ENCODE data around the gene ARHGEF28. TPM values are rescaled to one million over a fixed set of nuclear protein-coding genes. Genes with fewer than 3 reads are reported as not detected.

ARHGEF28 gene
- total RNA-seq, 4 donors from 2014 or later, result 16.9 to 29.7 (median 25.7) TPM

GRCh38 chr5:73826301-73827105 is 200.5 kb downstream of the ARHGEF28 start:
- no peaks in the 10 kb centered on the region for H3K36me3 ChIP-seq
- H3K4me1 ChIP-seq, result peaks cover 0 to 11% (median 0%) of the 10 kb centered on the region in 3 donors
- no peak overlapping the region for H3K4me3 ChIP-seq
- H3K27me3 ChIP-seq, result no peaks in the 10 kb centered on the region
- H3K27ac ChIP-seq, result peak overlapping the region in 1 of 4 donors; percentile 28
- no peaks in the 10 kb centered on the region for H3K9me3 ChIP-seq
- TF ChIP-seq EP300 (IDR thresholded peaks at IDR 0.05), result no peak
- no peak for TF ChIP-seq CTCF (IDR thresholded peaks at IDR 0.05)
- no peak for TF ChIP-seq POLR2AphosphoS5 (IDR thresholded peaks at IDR 0.05)
- ATAC-seq, result no peak
- WGBS, 2 donors (ENCODE audit: low coverage in 1 of 2), result 25 to 38% methylated on average over 4 of the region's 7 CpGs

GRCh38 chr5:73827106-73827450 is 201.1 kb downstream of the ARHGEF28 start:
- H3K27ac ChIP-seq, result no peak overlapping the region
- no peak for ATAC-seq
- TF ChIP-seq CTCF (IDR thresholded peaks at IDR 0.05), result no peak
- TF ChIP-seq POLR2A (IDR thresholded peaks at IDR 0.05), result no peak
- no peak for TF ChIP-seq POLR2AphosphoS5 (IDR thresholded peaks at IDR 0.05)
- TF ChIP-seq EP300 (IDR thresholded peaks at IDR 0.05), result no peak
- no peaks in the 10 kb centered on the region for H3K27me3 ChIP-seq
- H3K9me3 ChIP-seq, result no peaks in the 10 kb centered on the region
- peaks cover 0 to 11% (median 0%) of the 10 kb centered on the region in 3 donors for H3K4me1 ChIP-seq
- no peaks in the 10 kb centered on the region for H3K36me3 ChIP-seq
- no peak overlapping the region for H3K4me3 ChIP-seq
- WGBS, 2 donors (ENCODE audit: low coverage in 1 of 2), result 8 to 41% methylated on average over 1 of the region's 1 CpG

- no peak for ATAC-seq
- TF ChIP-seq POLR2AphosphoS5 (IDR thresholded peaks at IDR 0.05) (no peak), POLR2A (IDR thresholded peaks at IDR 0.05) (no peak), CTCF (IDR thresholded peaks at IDR 0.05) (no peak), EP300 (IDR thresholded peaks at IDR 0.05) (no peak)
- Histone ChIP-seq H3K27me3 (no peaks in the 10 kb centered on the region), H3K4me1 (peaks cover 0 to 11% (median 0%) of the 10 kb centered on the region in 3 donors), H3K27ac (no peak overlapping the region), H3K9me3 (no peaks in the 10 kb centered on the region), H3K36me3 (peaks cover 0 to 4% of the 10 kb centered on the region in 2 donors), H3K4me3 (no peak overlapping the region)
- WGBS, 2 donors (ENCODE audit: low coverage in 1 of 2), result 85 to 90% methylated on average over 3 of the region's 3 CpGs
Observed at GRCh38 chr5:73828465-73828864, 202.5 kb downstream of the ARHGEF28 start.

GRCh38 chr5:73830646-73831045 is 204.7 kb downstream of the ARHGEF28 start:
- no peaks in the 10 kb centered on the region for H3K9me3 ChIP-seq
- H3K4me1 ChIP-seq, result peaks cover 0 to 11% (median 0%) of the 10 kb centered on the region in 3 donors
- TF ChIP-seq POLR2A (IDR thresholded peaks at IDR 0.05) (no peak), CTCF (IDR thresholded peaks at IDR 0.05) (no peak), EP300 (IDR thresholded peaks at IDR 0.05) (no peak), POLR2AphosphoS5 (IDR thresholded peaks at IDR 0.05) (no peak)
- H3K4me3 ChIP-seq, result no peak overlapping the region
- H3K27me3 ChIP-seq, result no peaks in the 10 kb centered on the region
- no peak for ATAC-seq
- H3K36me3 ChIP-seq, result peaks cover 0 to 4% of the 10 kb centered on the region in 2 donors
- 75 to 94% methylated on average over 1 of the region's 1 CpG for WGBS, 2 donors (ENCODE audit: low coverage in 1 of 2)
- H3K27ac ChIP-seq, result no peak overlapping the region

GRCh38 chr5:73831066-73831465 is 205.1 kb downstream of the ARHGEF28 start:
- peaks cover 0 to 9% (median 0%) of the 10 kb centered on the region in 3 donors for H3K4me1 ChIP-seq
- ATAC-seq, result no peak
- TF ChIP-seq EP300 (IDR thresholded peaks at IDR 0.05) (no peak), POLR2AphosphoS5 (IDR thresholded peaks at IDR 0.05) (no peak), CTCF (IDR thresholded peaks at IDR 0.05) (no peak), POLR2A (IDR thresholded peaks at IDR 0.05) (no peak)
- no peak overlapping the region for H3K27ac ChIP-seq
- no peaks in the 10 kb centered on the region for H3K9me3 ChIP-seq
- no peak overlapping the region for H3K4me3 ChIP-seq
- peaks cover 0 to 4% of the 10 kb centered on the region in 2 donors for H3K36me3 ChIP-seq
- no peaks in the 10 kb centered on the region for H3K27me3 ChIP-seq
- 53 to 64% methylated on average over 2 to 3 of the region's 3 CpGs for WGBS, 2 donors (ENCODE audit: low coverage in 1 of 2)
